Liver (tissue), 9 donors: ENCODE data around the gene LRP3. TPM values are rescaled to one million over a fixed set of nuclear protein-coding genes. Genes with fewer than 3 reads are reported as not detected.

ENCODE experiments used
- DNase-seq: peaks from one replicate; pipeline ENCODE4 v3.0.0-alpha.2; 2017; ENCODE audit warnings: low spot score
- H3K27ac ChIP-seq, 2 donors: one replicate each; pipeline ENCODE4 v1.7.0; 2013; ENCODE audit warnings: inconsistent platforms in 2 of 2, low read length in 2 of 2, control low read depth in 1 of 2, low read depth in 1 of 2, mild to moderate bottlenecking in 1 of 2
- H3K27me3 ChIP-seq, 4 donors: one replicate each; pipeline versions ENCODE4 v1.6.1 to v1.7.0; 2013; ENCODE audit warnings: low read length in 3 of 4, inconsistent platforms in 1 of 4, mild to moderate bottlenecking in 1 of 4, moderate library complexity in 1 of 4; ENCODE audit not compliant: control insufficient read depth in 4 of 4, insufficient read depth in 4 of 4
- H3K36me3 ChIP-seq, 4 donors: one replicate each; pipeline versions ENCODE4 v1.6.1 to v1.7.0; 2013; ENCODE audit warnings: low read length in 3 of 4, mild to moderate bottlenecking in 3 of 4, low read depth in 1 of 4, moderate library complexity in 1 of 4; ENCODE audit not compliant: control insufficient read depth in 4 of 4, insufficient read depth in 3 of 4
- H3K4me1 ChIP-seq, 4 donors: one replicate each; pipeline versions ENCODE4 v1.6.1 to v1.7.0; 2013; ENCODE audit warnings: low read length in 3 of 4, mild to moderate bottlenecking in 3 of 4, moderate library complexity in 1 of 4; ENCODE audit not compliant: control insufficient read depth in 4 of 4, insufficient read depth in 4 of 4
- H3K4me3 ChIP-seq, 3 donors: one replicate each; pipeline versions ENCODE4 v1.6.1 to v1.7.0; 2013; ENCODE audit warnings: low read length in 3 of 3, control low read depth in 1 of 3, low read depth in 1 of 3, mild to moderate bottlenecking in 1 of 3
- H3K9ac ChIP-seq, 2 donors: one replicate each; pipeline ENCODE4 v1.7.0; 2013; ENCODE audit warnings: low read length in 2 of 2, mild to moderate bottlenecking in 2 of 2, moderate library complexity in 2 of 2, control low read depth in 1 of 2, low read depth in 1 of 2
- H3K9me3 ChIP-seq, 4 donors: one replicate each; pipeline versions ENCODE4 v1.6.1 to v1.7.0; 2013; ENCODE audit warnings: low read length in 3 of 4; ENCODE audit not compliant: control insufficient read depth in 4 of 4
- ATF3 ChIP-seq: IDR thresholded peaks from 2 replicates; pipeline ENCODE4 v1.6.1; 2016; ENCODE audit warnings: antibody characterized with exemption
- CTCF ChIP-seq: fragments of 150-350 bp; IDR thresholded peaks from 2 replicates; pipeline ENCODE4 v1.5.1; 2017; ENCODE audit warnings: improper control_type of control experiment, low read depth, low read length; ENCODE audit not compliant: missing input control
- EGR1 ChIP-seq, 2 donors: IDR thresholded peaks; 2 replicates each; pipeline ENCODE4 v1.6.1; 2016 to 2018; ENCODE audit warnings: antibody characterized with exemption in 2 of 2, low read depth in 2 of 2
- FOXA1 ChIP-seq: IDR thresholded peaks from 2 replicates; pipeline ENCODE4 v1.6.1; 2016; ENCODE audit warnings: antibody characterized with exemption
- FOXA2 ChIP-seq: IDR thresholded peaks from 2 replicates; pipeline ENCODE4 v1.6.1; 2016; ENCODE audit warnings: antibody characterized with exemption
- GABPA ChIP-seq, 2 donors: IDR thresholded peaks in 1 of 2; conservative IDR thresholded peaks in 1 of 2; 2 replicates each; pipeline ENCODE4 v1.6.1; 2016; ENCODE audit warnings: antibody characterized with exemption in 2 of 2, mild to moderate bottlenecking in 1 of 2, moderate library complexity in 1 of 2
- HNF4A ChIP-seq, 2 donors: conservative IDR thresholded peaks; 2 replicates each; pipeline ENCODE4 v1.6.1; 2016; ENCODE audit warnings: antibody characterized with exemption in 2 of 2, mild to moderate bottlenecking in 2 of 2
- HNF4G ChIP-seq: IDR thresholded peaks from 2 replicates; pipeline ENCODE4 v1.6.1; 2016; ENCODE audit warnings: antibody characterized with exemption
- JUND ChIP-seq, 2 donors: IDR thresholded peaks; 2 replicates each; pipeline ENCODE4 v1.6.1; 2016; ENCODE audit warnings: antibody characterized with exemption in 2 of 2
- MAX ChIP-seq: IDR thresholded peaks from 2 replicates; pipeline ENCODE4 v1.6.1; 2016; ENCODE audit warnings: antibody characterized with exemption
- NR2F2 ChIP-seq: IDR thresholded peaks from 2 replicates; pipeline ENCODE4 v1.6.1; 2016; ENCODE audit warnings: antibody characterized with exemption
- RAD21 ChIP-seq, 2 donors: IDR thresholded peaks; 2 replicates each; pipeline ENCODE4 v1.6.1; 2016; ENCODE audit warnings: antibody characterized with exemption in 2 of 2, mild to moderate bottlenecking in 2 of 2
- REST ChIP-seq: IDR thresholded peaks from 2 replicates; pipeline ENCODE4 v1.6.1; 2016; ENCODE audit warnings: antibody characterized with exemption, mild to moderate bottlenecking
- RXRA ChIP-seq, 2 donors: IDR thresholded peaks; 2 replicates each; pipeline ENCODE4 v1.6.1; 2017 to 2018; ENCODE audit warnings: antibody characterized with exemption in 2 of 2, mild to moderate bottlenecking in 1 of 2
- SP1 ChIP-seq: IDR thresholded peaks from 2 replicates; pipeline ENCODE4 v1.6.1; 2018; ENCODE audit warnings: antibody characterized with exemption, mild to moderate bottlenecking
- TAF1 ChIP-seq: conservative IDR thresholded peaks from 2 replicates; pipeline ENCODE4 v1.6.1; 2016; ENCODE audit warnings: antibody characterized with exemption, mild to moderate bottlenecking
- YY1 ChIP-seq: IDR thresholded peaks from 2 replicates; pipeline ENCODE4 v1.6.1; 2016; ENCODE audit warnings: antibody characterized with exemption, mild to moderate bottlenecking
- ZBTB33 ChIP-seq: IDR thresholded peaks from 2 replicates; pipeline ENCODE4 v1.6.1; 2016; ENCODE audit warnings: antibody characterized with exemption
- WGBS: extraction: QIAGEN DNeasy Blood & Tissue Kit; methylation state at CpG from one replicate; pipeline ENCODE4 v1.1.7; 2013; 5-methylcytosine and 5-hydroxymethylcytosine counted together
- polyA plus RNA-seq, 2 donors: library from polyadenylated mRNA; stranded (reverse) in 1 of 2; unstranded in 1 of 2; fragments of 200-250 nt in 1 of 2; fragments of >200 nt in 1 of 2; fragmentation: Nextera tagmentation in 1 of 2; extraction: Ambion mirVana in 1 of 2; gene quantifications; one replicate each; pipeline versions ENCODE4 v1.2.1 to v1.2.3, GENCODE V29; 2013 to 2015
- total RNA-seq, 2 donors: library from RNA; depleted of rRNA; stranded (reverse); fragments of >200 nt; gene quantifications; one replicate each; pipeline ENCODE4 v1.2.3, GENCODE V29; 2014
- donor health status: healthy.
- donor health status: healthy.
- donor health status: healthy.
- donor health status: healthy.
- donor health status: healthy.

The LRP3 gene
- total and polyA plus RNA-seq, 4 donors: 2.5 to 42.3 (median 15.4) TPM

GRCh38 chr19:33254245-33254824 lies 60.2 kb downstream of the LRP3 start:
- H3K9ac ChIP-seq: no peak overlapping the region
- no peak for DNase-seq
- H3K27ac ChIP-seq: no peak overlapping the region
- 89% methylated on average over 13 of the region's 13 CpGs for WGBS
- peaks cover 2 to 15% (median 6%) of the 10 kb centered on the region in 4 donors for H3K4me1 ChIP-seq
- no peaks in the 10 kb centered on the region for H3K36me3 ChIP-seq
- H3K27me3 ChIP-seq: no peaks in the 10 kb centered on the region
- no peaks in the 10 kb centered on the region for H3K9me3 ChIP-seq
- no peak overlapping the region for H3K4me3 ChIP-seq
- TF ChIP-seq NR2F2: no peak
- no peak for TF ChIP-seq RXRA (IDR thresholded peaks at IDR 0.05)
- TF ChIP-seq HNF4A (conservative IDR thresholded peaks at IDR 0.05): no peak
- no peak for TF ChIP-seq HNF4G
- no peak for TF ChIP-seq SP1
- no peak for TF ChIP-seq FOXA1
- TF ChIP-seq GABPA (IDR thresholded peaks at IDR 0.05 in 1 of 2, conservative IDR thresholded peaks at IDR 0.05 in 1 of 2): no peak
- TF ChIP-seq ATF3: no peak
- no peak for TF ChIP-seq JUND (IDR thresholded peaks at IDR 0.05)
- TF ChIP-seq EGR1 (IDR thresholded peaks at IDR 0.05; ENCODE audit: low read depth in 2 of 2): no peak
- no peak for TF ChIP-seq CTCF
- no peak for TF ChIP-seq YY1
- TF ChIP-seq TAF1: no peak
- no peak for TF ChIP-seq ZBTB33
- TF ChIP-seq FOXA2: no peak
- no peak for TF ChIP-seq MAX
- TF ChIP-seq RAD21 (IDR thresholded peaks at IDR 0.05): no peak
- TF ChIP-seq REST: no peak
